Measurements from ENCODE around the gene MAST1. TPM values are rescaled to one million over a fixed set of nuclear protein-coding genes. Genes with fewer than 3 reads are reported as not detected.
A peak's percentile ranks its signal among the peaks of the same experiment; 100 is the strongest.

MAST1 gene
- total RNA-seq, 2 donors from 2014 or later: 0.26 TPM; not detected in 1

GRCh38 chr19:12899891-12900518 lies 61.7 kb downstream of the MAST1 start:
- ATAC-seq: no peak
- H3K27ac ChIP-seq: no peak overlapping the region

GRCh38 chr19:12907166-12907565 lies 68.9 kb downstream of the MAST1 start:
- no peaks in the 10 kb centered on the region for H3K36me3 ChIP-seq (replicated peaks in 1 of 2; ENCODE audit: insufficient read depth in 1 of 2, low read depth in 2 of 2)
- no peak overlapping the region for H3K4me3 ChIP-seq
- TF ChIP-seq CTCF (IDR thresholded peaks at IDR 0.05) (no peak), POLR2A (IDR thresholded peaks at IDR 0.05) (no peak)
- intact Hi-C loops (cut with DNase I): no loop called here
- H3K9me3 ChIP-seq: no peaks in the 10 kb centered on the region
- H3K4me1 ChIP-seq: peaks cover 1% of the 10 kb centered on the region
- no peaks in the 10 kb centered on the region for H3K27me3 ChIP-seq
- WGBS, 2 donors: 85 to 89% methylated on average over 9 of the region's 9 CpGs
- no peak overlapping the region for H3K27ac ChIP-seq
- DNase-seq (no peak), ATAC-seq (no peak)

More at GRCh38 chr19:12899891-12900518, 61.7 kb downstream of the MAST1 start:
- Histone ChIP-seq H3K36me3 (replicated peaks in 1 of 2; ENCODE audit: insufficient read depth in 1 of 2, low read depth in 2 of 2) (peaks cover 0 to 1% of the 10 kb centered on the region in 2 donors), H3K4me3 (no peak overlapping the region), H3K4me1 (no peaks in the 10 kb centered on the region), H3K27me3 (no peaks in the 10 kb centered on the region), H3K9me3 (no peaks in the 10 kb centered on the region)
- no peak for DNase-seq
- no peak for TF ChIP-seq POLR2A (IDR thresholded peaks at IDR 0.05)
- TF ChIP-seq CTCF (IDR thresholded peaks at IDR 0.05): no peak
- WGBS, 2 donors: 87 to 93% methylated on average over 5 to 10 of the region's 10 CpGs
- intact Hi-C loops (cut with DNase I): no loop called here

- no peak for DNase-seq
- ATAC-seq: no peak
- H3K9me3 ChIP-seq: no peaks in the 10 kb centered on the region
- no peaks in the 10 kb centered on the region for H3K27me3 ChIP-seq
- peaks cover 19% of the 10 kb centered on the region for H3K4me1 ChIP-seq
- no peak overlapping the region for H3K4me3 ChIP-seq
- 27 to 32% methylated on average over 4 of the region's 4 CpGs for WGBS, 2 donors
- TF ChIP-seq CTCF (IDR thresholded peaks at IDR 0.05) (no peak), POLR2A (IDR thresholded peaks at IDR 0.05) (no peak)
- H3K36me3 ChIP-seq (replicated peaks in 1 of 2; ENCODE audit: insufficient read depth in 1 of 2, low read depth in 2 of 2): no peaks in the 10 kb centered on the region
- H3K27ac ChIP-seq: peak overlapping the region; percentile 62 to 85 (median 80)
- intact Hi-C loops (cut with DNase I): no loop called here
Measured at GRCh38 chr19:12912571-12912970, 74.3 kb downstream of the MAST1 start.

- peak overlapping the region; percentile 62 to 85 (median 80) for H3K27ac ChIP-seq
- no peaks in the 10 kb centered on the region for H3K36me3 ChIP-seq (replicated peaks in 1 of 2; ENCODE audit: insufficient read depth in 1 of 2, low read depth in 2 of 2)
- no peak for TF ChIP-seq POLR2A (IDR thresholded peaks at IDR 0.05)
- TF ChIP-seq CTCF (IDR thresholded peaks at IDR 0.05): no peak
- H3K27me3 ChIP-seq: no peaks in the 10 kb centered on the region
- H3K9me3 ChIP-seq: no peaks in the 10 kb centered on the region
- intact Hi-C loops (cut with DNase I): no loop called here
- DNase-seq (peak; percentile 77 to 90 (median 87)), ATAC-seq (peak; percentile 90)
- peaks cover 19% of the 10 kb centered on the region for H3K4me1 ChIP-seq
- 1 to 11% methylated on average over 8 to 22 of the region's 22 CpGs for WGBS, 2 donors
- no peak overlapping the region for H3K4me3 ChIP-seq
Measured at GRCh38 chr19:12913011-12913561, 74.8 kb downstream of the MAST1 start.

Measured in body of pancreas (tissue), 4 donors.